ENCODE measurements around the gene DPYD.

Gene DPYD

GRCh38 chr1:97073936-97074335, 846.9 kb downstream of the DPYD start:
- no peak for DNase-seq

GRCh38 chr1:97073169-97073568, 847.7 kb downstream of the DPYD start:
- DNase-seq, result no peak

GRCh38 chr1:97071173-97071572, 849.7 kb downstream of the DPYD start:
- no peak for DNase-seq

DNA sequence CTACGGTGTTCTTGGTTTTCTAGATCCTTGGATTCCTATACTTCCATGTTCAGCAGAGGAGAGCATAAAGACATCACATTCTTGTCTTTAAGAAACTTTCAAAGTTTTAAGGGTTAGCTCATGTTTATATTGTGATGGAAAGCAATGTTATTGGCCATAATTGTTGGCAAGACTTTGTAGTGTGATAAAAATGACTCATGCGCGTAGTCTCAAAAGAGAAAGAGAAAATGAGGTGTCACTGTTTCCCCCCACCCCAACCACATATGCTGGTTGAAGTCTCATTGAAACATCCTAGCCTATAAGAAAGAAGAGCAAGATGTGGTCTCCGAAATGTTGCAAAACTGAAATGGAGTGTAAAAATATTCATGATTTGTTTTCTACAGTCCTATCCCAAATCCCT, 850.5 kb downstream of the DPYD start:
- no peak for DNase-seq

DNA sequence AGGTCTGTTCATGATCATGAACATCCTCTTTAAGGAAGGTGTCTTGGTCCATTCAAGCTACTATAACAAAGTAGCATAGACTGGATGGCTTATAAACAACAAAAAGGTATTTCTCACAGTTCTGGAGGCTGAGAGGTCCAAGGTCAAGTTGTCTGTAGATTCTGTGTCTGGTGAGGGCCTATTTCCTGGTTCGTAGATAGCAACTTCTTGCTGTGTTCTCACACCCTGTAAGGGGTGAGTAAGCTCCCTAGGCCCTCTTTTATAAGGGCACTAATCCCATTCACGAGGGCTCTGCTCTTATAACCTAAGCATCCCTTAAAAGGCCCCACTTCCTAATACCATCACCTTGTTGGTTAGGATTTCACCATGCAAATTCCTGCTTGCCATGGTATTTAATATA, 851.5 kb downstream of the DPYD start:
- no peak for DNase-seq

DNA sequence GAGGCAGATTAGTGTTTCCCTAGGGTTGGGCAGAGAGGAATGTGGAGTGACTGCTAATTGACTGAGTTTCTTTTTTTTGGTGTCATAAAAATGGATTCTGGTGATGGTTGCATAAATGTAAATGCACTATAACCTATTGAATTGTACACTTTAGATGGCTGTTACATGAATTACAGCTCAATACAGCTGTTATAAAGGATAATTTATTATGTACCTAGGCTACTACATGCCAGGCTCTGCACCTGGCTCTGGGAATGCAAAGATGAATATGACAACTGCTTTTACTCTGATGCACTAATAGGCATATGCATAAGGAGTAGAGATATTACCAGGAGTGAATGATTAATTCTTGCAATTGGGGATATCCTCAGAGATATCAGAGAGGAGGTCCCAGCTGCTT, 854.0 kb downstream of the DPYD start:
- no peak for DNase-seq

DNA sequence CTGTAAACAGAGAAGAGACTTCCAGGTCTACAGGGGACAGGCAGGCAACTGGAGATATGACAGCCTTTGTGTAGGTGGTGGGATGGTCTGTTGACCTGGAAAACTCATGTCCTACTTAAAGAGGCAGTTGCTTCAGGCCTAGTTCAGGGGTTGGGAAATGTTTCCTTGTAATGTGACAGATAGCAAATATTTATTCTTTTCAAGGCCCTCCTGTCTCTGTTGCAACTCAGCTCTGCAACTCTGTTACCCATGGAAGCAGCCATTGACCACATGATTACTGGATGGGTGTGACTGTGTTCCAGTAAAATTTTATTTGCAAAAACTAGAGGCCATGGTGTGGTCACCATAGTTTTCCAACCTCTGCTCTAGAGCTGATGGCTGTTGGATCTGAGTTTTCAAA, 857.3 kb downstream of the DPYD start:
- DNase-seq, result no peak

- no peak for DNase-seq
These were observed 859.2 kb downstream of the DPYD start for GRCh38 chr1:97061604-97062003.

- DNase-seq, result no peak
These were observed 864.4 kb downstream of the DPYD start for GRCh38 chr1:97056386-97056785.

DNA sequence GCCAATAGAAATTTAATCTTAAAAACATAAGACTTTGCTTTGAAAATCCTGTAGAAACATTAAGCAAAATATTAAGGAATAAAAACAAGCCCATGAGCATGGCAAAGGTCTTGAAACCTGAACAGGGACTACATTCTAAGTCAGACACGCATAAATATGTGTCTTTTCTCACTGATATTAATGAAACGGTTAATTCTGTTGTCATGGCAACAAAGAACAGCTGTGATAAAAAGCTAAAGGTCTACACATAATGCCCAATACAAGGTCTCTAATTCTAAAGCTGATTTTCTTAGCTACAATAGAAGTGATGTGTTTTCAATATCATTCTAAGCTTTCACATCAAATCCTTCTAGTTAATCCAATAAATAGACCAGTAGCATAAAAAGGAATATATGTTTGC, 867.6 kb downstream of the DPYD start:
- no peak for DNase-seq

DNA sequence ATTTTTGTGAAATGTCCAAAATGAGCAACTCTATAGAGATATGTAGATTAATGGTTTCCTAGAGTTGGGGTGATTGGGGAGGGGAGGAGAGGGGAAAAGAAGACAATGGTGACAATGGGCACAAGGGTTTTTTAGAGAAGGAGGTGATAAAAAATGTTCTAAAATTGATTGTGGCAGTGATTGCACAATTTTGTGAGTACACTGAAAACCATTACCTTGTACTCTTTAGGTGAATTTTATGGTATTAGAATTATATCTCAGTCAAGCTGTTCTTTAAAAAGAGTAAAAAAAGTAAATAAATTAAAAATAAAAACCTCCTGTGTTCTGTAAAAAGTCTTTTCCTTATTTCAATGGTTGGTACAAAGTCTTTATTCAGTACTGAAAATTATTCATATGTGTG, 869.0 kb downstream of the DPYD start:
- no peak for DNase-seq

DNA sequence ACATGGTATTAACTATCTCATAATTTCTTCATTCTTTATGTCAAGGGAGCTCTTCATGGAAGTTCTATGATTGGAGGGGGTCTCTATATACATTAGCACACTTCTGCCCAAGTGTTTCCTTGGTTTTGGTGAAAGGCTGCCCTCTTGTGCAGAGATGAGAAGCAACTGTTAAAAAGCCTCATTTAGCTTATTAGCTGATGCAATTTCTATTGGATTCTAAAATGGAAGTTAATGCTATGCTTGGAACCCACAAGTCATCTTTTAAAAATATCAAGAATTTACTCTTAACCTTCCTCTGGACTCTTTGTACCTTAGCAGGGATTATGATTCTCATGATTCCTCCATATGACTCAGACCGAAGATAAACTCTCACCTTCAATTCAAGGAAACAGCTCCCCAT, 870.3 kb downstream of the DPYD start:
- no peak for DNase-seq

DNA sequence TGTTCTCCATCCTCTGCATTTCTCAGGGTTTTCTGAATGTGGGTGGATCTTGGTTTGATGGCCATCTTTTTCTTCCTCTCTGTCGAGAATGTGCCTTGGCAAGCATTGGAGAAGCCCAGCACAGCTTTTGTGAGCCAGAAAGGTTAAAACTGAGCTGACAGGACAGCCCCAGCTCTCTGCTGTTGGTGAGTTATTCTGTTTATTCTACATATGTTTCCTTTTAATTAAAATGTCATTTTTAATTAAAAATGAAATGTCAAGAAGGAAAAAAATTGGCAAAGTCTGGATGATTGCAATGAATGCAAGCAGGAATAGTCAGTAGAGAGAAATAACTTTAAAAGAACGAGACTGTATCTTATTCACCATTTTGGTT, 873.4 kb downstream of the DPYD start:
- no peak for DNase-seq

- no peak for DNase-seq
These were observed 873.9 kb downstream of the DPYD start for GRCh38 chr1:97046765-97047420.

DNA sequence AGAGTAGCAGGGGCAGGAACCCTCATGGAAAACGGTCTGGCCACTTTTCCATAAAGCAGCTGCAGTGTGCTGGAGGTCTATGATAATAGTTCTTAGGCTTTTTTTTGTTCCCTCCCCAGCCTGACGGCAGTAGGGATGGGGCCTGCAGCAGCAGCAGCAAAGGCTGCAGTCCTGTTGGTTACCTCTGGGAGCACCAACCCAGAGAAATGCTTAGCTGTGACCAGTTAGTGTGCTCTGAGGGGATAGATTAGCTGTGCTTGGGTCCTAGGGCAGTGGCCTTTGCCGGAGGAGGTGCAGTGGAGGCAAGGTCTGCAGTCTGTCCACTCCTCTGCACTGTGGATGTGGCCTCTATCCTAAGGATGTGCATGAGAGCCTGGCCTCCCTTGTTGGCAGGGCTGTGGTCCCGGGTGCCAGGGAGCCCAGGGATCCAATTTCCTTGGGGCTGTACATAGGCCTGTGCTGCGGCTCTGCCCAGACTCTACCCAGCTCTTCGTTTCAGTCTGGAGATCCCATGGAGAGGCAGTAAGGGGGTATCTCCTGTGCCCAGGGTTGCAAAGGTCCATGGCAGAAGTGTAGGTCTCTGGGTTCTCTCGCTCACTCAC, 876.6 kb downstream of the DPYD start:
- no peak for DNase-seq

DNA sequence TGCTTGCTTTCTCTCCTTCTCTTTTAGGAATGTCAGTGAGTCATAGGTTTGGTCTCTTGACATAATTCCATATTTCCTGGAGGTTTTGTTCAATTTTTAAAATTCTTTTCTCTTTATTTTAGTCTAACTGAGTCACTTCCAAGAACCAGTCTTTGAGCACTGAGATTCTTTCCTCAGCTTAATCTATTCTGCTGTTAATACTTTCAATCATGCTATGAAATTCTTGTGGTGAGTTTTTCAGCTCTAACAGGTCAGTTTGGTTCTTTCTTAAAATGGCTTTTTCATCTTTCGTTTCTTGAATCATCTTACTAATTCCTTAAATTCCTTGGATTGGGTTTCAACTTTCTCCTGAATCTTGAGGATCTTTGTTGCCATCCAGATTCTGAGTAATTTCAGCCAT, 878.3 kb downstream of the DPYD start:
- no peak for DNase-seq

GRCh38 chr1:97041026-97041425, 879.8 kb downstream of the DPYD start:
- DNase-seq, result no peak

- no peak for DNase-seq
These were observed 882.4 kb downstream of the DPYD start for GRCh38 chr1:97038410-97038809.

GRCh38 chr1:97034651-97035050, 886.2 kb downstream of the DPYD start:
- DNase-seq, result no peak

- DNase-seq, result no peak
These were observed 886.9 kb downstream of the DPYD start for GRCh38 chr1:97033949-97034348.

Measured in NCI-H146 (cell line).